HepG2 (cell line): ENCODE results near the gene NDUFB8. TPM values are rescaled to one million over a fixed set of nuclear protein-coding genes. Genes with fewer than 3 reads are reported as not detected.
A peak's percentile ranks its signal among the peaks of the same experiment; 100 is the strongest.

Experiments
- CENPT ChIP-seq: sonication (generic); formaldehyde crosslinking; IDR thresholded peaks from 2 replicates; pipeline ENCODE4 v1.8.0; 2022; ENCODE audit warnings: low read depth, mild to moderate bottlenecking, moderate library complexity, missing genetic modification reagents
- GZF1 ChIP-seq: sonication (generic); formaldehyde crosslinking; IDR thresholded peaks from 2 replicates; pipeline ENCODE4 v1.5.1; 2020; ENCODE audit warnings: mild to moderate bottlenecking, missing genetic modification reagents
- HINFP ChIP-seq: sonication (generic); formaldehyde crosslinking; IDR thresholded peaks from 2 replicates; pipeline ENCODE4 v1.4.0; 2020; ENCODE audit warnings: low read depth, mild to moderate bottlenecking, missing genetic modification reagents
- HMGA1 ChIP-seq: sonication (generic); formaldehyde crosslinking; conservative IDR thresholded peaks from 2 replicates; pipeline ENCODE4 v1.4.0; 2020; ENCODE audit warnings: missing genetic modification reagents
- NBN ChIP-seq: fragments of 450-650 bp; conservative IDR thresholded peaks from 2 replicates; pipeline ENCODE4 v1.6.1; 2017
- PAXIP1 ChIP-seq: sonication (generic); formaldehyde crosslinking; conservative IDR thresholded peaks from 2 replicates; pipeline ENCODE4 v1.4.0; 2020; ENCODE audit warnings: mild to moderate bottlenecking, missing genetic modification reagents, moderate library complexity
- SKI ChIP-seq: fragments of 450-650 bp; IDR thresholded peaks from one replicate; pipeline ENCODE4 v1.6.1; 2018; ENCODE audit warnings: mild to moderate bottlenecking; ENCODE audit not compliant: partially characterized antibody
- SUZ12 ChIP-seq: fragments of 150-350 bp; IDR thresholded peaks from 2 replicates; pipeline ENCODE4 v1.6.1; 2014; ENCODE audit warnings: low read depth, low read length
- ZBTB21 ChIP-seq: sonication (generic); formaldehyde crosslinking; IDR thresholded peaks from 2 replicates; pipeline ENCODE4 v1.4.0; 2020; ENCODE audit warnings: missing genetic modification reagents
- ZFY ChIP-seq: sonication (generic); formaldehyde crosslinking; IDR thresholded peaks from 2 replicates; pipeline ENCODE4 v1.4.0; 2020; ENCODE audit warnings: missing genetic modification reagents
- ZKSCAN8 ChIP-seq: IDR thresholded peaks from 2 replicates; pipeline ENCODE4 v1.6.1; 2016; ENCODE audit warnings: borderline replicate concordance, missing genetic modification reagents, missing compliant biosample characterization
- ZNF205 ChIP-seq: IDR thresholded peaks from 2 replicates; pipeline ENCODE4 v1.6.1; 2018; ENCODE audit warnings: missing biosample characterization, missing genetic modification reagents
- ZNF253 ChIP-seq: sonication (generic); formaldehyde crosslinking; IDR thresholded peaks from 2 replicates; pipeline ENCODE4 v1.8.0; 2022; ENCODE audit warnings: mild to moderate bottlenecking, missing genetic modification reagents, borderline replicate concordance
- ZNF318 ChIP-seq: sonication (generic); formaldehyde crosslinking; IDR thresholded peaks from 2 replicates; pipeline ENCODE4 v1.4.0; 2020; ENCODE audit warnings: mild to moderate bottlenecking, missing genetic modification reagents
- ZNF572 ChIP-seq: sonication (generic); formaldehyde crosslinking; IDR thresholded peaks from 2 replicates; pipeline ENCODE4 v1.5.1; 2020; ENCODE audit warnings: mild to moderate bottlenecking, missing genetic modification reagents
- ZNF577 ChIP-seq: sonication (generic); formaldehyde crosslinking; IDR thresholded peaks from 2 replicates; pipeline ENCODE4 v1.4.0; 2020; ENCODE audit warnings: mild to moderate bottlenecking, low read depth, missing genetic modification reagents, borderline replicate concordance
- ZNF652 ChIP-seq: IDR thresholded peaks from 2 replicates; pipeline ENCODE4 v1.6.1; 2016; ENCODE audit warnings: low read depth, borderline replicate concordance
- ZNF660 ChIP-seq: sonication (generic); formaldehyde crosslinking; IDR thresholded peaks from 2 replicates; pipeline ENCODE4 v1.5.1; 2020; ENCODE audit warnings: mild to moderate bottlenecking, low read depth, missing genetic modification reagents, borderline replicate concordance
- polyA plus RNA-seq, 8 experiments: library from polyadenylated mRNA; depleted of rRNA in 3 of 8; stranded (reverse) in 7 of 8; unstranded in 1 of 8; fragments of >200 nt; fragmentation: Illumina TruSeq in 4 of 8; extraction: Trizol in 4 of 8; gene quantifications; 2 replicates each; pipeline versions ENCODE4 v1.2.1 to v1.2.3, GENCODE V29; 2011 to 2016; ENCODE audit warnings: low read depth in 4 of 8, missing spikeins in 1 of 8, mixed read lengths in 1 of 8; ENCODE audit not compliant: insufficient read depth in 1 of 8
- total RNA-seq, 5 experiments: library from RNA; depleted of rRNA; stranded (reverse); fragments of >200 nt; fragmentation: Illumina TruSeq; extraction: Trizol; gene quantifications; 2 replicates each; pipeline ENCODE4 v1.2.3, GENCODE V29; 2016; ENCODE audit warnings: low read depth in 1 of 5

NDUFB8 gene
- total and polyA plus RNA-seq, 2 of the 13 experiments (the other 11 are each of a cell fraction or from before 2014, with no cell fraction given): 210 to 216 TPM

- TF ChIP-seq ZNF318 (CRISPR knock-in tag) (no peak), CENPT (CRISPR knock-in tag) (no peak), SUZ12 (no peak), ZNF572 (no peak), ZNF253 (CRISPR knock-in tag) (no peak), GZF1 (no peak), SKI (no peak), ZNF577 (CRISPR knock-in tag) (no peak), ZBTB21 (no peak), HINFP (CRISPR knock-in tag) (peak; percentile 88; the same call in 1 of the 2 replicates), ZFY (CRISPR knock-in tag) (peak; percentile 54; the same call in 1 of the 2 replicates), PAXIP1 (CRISPR knock-in tag) (no peak), ZNF652 (CRISPR knock-in tag) (no peak), ZNF205 (CRISPR knock-in tag) (no peak), NBN (no peak), ZKSCAN8 (no peak), HMGA1 (CRISPR knock-in tag) (no peak), ZNF660 (CRISPR knock-in tag) (no peak)
Observed at GRCh38 chr10:100482181-100482833, 47.4 kb downstream of the NDUFB8 start (continued).
